HL-60 (cell line): ENCODE data around the gene FBXL2.
"Not testable (repeated sequence)": the region's sequence is repeated elsewhere in the genome, so short reads cannot be mapped to it uniquely, and the experiment has no call there.

ENCODE experiments used
- DNase-seq, 2 experiments: peaks; one replicate each; pipeline ENCODE4 v3.0.0-alpha.2; 2010 to 2020; ENCODE audit warnings: low read depth in 1 of 2, low spot score in 1 of 2
- H3K27ac ChIP-seq: fragments of 250-450 bp; sonication (Bioruptor Pico); replicated peaks from 2 replicates; pipeline ENCODE4 v1.5.1; 2020; ENCODE audit warnings: mild to moderate bottlenecking, moderate library complexity
- H3K27me3 ChIP-seq: fragments of 250-450 bp; sonication (Bioruptor Pico); 2 replicates; pipeline ENCODE4 v1.5.1; 2021; ENCODE audit warnings: mild to moderate bottlenecking, moderate library complexity; ENCODE audit not compliant: insufficient read depth, poor library complexity, severe bottlenecking
- H3K4me3 ChIP-seq: replicated peaks from 2 replicates; pipeline ENCODE4 v1.5.1; 2011; ENCODE audit warnings: mild to moderate bottlenecking, control low read depth, low read length; ENCODE audit not compliant: insufficient read depth
- CTCF ChIP-seq: IDR thresholded peaks from one replicate; pipeline ENCODE4 v1.5.1; 2011; ENCODE audit warnings: low read length, control low read depth, inconsistent platforms; ENCODE audit not compliant: insufficient read depth
- GABPA ChIP-seq: IDR thresholded peaks from 2 replicates; pipeline ENCODE4 v1.6.1; 2012; ENCODE audit warnings: low read depth
- POLR2AphosphoS5 ChIP-seq: IDR thresholded peaks from 2 replicates; pipeline ENCODE4 v1.6.1; 2012; ENCODE audit warnings: low read depth
- REST ChIP-seq: IDR thresholded peaks from 2 replicates; pipeline ENCODE4 v1.6.1; 2012; ENCODE audit warnings: low read depth; ENCODE audit not compliant: insufficient replicate concordance
- SPI1 ChIP-seq: IDR thresholded peaks from 2 replicates; pipeline ENCODE4 v1.6.1; 2012; ENCODE audit warnings: low read depth, mild to moderate bottlenecking, borderline replicate concordance

The FBXL2 gene

GRCh38 chr3:33425453-33425852 is 148.2 kb downstream of the FBXL2 start:
- H3K27ac ChIP-seq = no peak overlapping the region
- no peak overlapping the region for H3K4me3 ChIP-seq
- no peak for DNase-seq
- TF ChIP-seq GABPA = no peak
- H3K27me3 ChIP-seq = no peaks in the 10 kb centered on the region

GRCh38 chr3:33426068-33426467 is 148.8 kb downstream of the FBXL2 start:
- Histone ChIP-seq H3K27me3 (no peaks in the 10 kb centered on the region), H3K4me3 (no peak overlapping the region), H3K27ac (no peak overlapping the region)
- TF ChIP-seq POLR2AphosphoS5 (no peak), REST (no peak), CTCF (no peak), GABPA (no peak), SPI1 (no peak)
- no peak for DNase-seq

- DNase-seq = no peak
- no peaks in the 10 kb centered on the region for H3K27me3 ChIP-seq
- no peak overlapping the region for H3K27ac ChIP-seq
- no peak overlapping the region for H3K4me3 ChIP-seq
- TF ChIP-seq GABPA (no peak), POLR2AphosphoS5 (no peak), SPI1 (no peak), REST (no peak), CTCF (no peak)
These were observed 149.5 kb downstream of the FBXL2 start for GRCh38 chr3:33426630-33427317.

- Histone ChIP-seq H3K4me3 (0 out of 2 replicates have a peak overlapping the region, but pooled peaks have one; percentile 4), H3K27me3 (no peaks in the 10 kb centered on the region), H3K27ac (no peak overlapping the region)
- no peak for DNase-seq
- TF ChIP-seq REST (no peak), CTCF (no peak), POLR2AphosphoS5 (no peak), SPI1 (no peak), GABPA (no peak)
These were observed 151.5 kb downstream of the FBXL2 start for GRCh38 chr3:33428734-33429133.

- not testable (repeated sequence) for H3K27me3 ChIP-seq, H3K4me3 ChIP-seq, H3K27ac ChIP-seq, DNase-seq
These were observed 152.1 kb downstream of the FBXL2 start for GRCh38 chr3:33429306-33429705.
